HepG2 (cell line): ENCODE results near the gene CFD. TPM values are rescaled to one million over a fixed set of nuclear protein-coding genes. Genes with fewer than 3 reads are reported as not detected.

Source experiments
- AGO1 ChIP-seq: fragments of 200-400 bp; formaldehyde crosslinking; IDR thresholded peaks from 2 replicates; pipeline ENCODE4 v1.6.1; 2017; ENCODE audit warnings: mild to moderate bottlenecking, low read depth, low read length, moderate library complexity; ENCODE audit not compliant: poor library complexity, severe bottlenecking
- DNMT1 ChIP-seq: sonication (generic); formaldehyde crosslinking; IDR thresholded peaks from 2 replicates; pipeline ENCODE4 v1.5.1; 2020; ENCODE audit warnings: mild to moderate bottlenecking, missing genetic modification reagents
- EED ChIP-seq: sonication (generic); formaldehyde crosslinking; IDR thresholded peaks from 2 replicates; pipeline ENCODE4 v1.5.0; 2020; ENCODE audit warnings: mild to moderate bottlenecking, missing genetic modification reagents
- GLI4 ChIP-seq: sonication (generic); formaldehyde crosslinking; IDR thresholded peaks from 2 replicates; pipeline ENCODE4 v1.5.1; 2020; ENCODE audit warnings: missing genetic modification reagents, mild to moderate bottlenecking, moderate library complexity, borderline replicate concordance
- MAZ ChIP-seq, 2 experiments: sonication (generic) in 1 of 2; formaldehyde crosslinking in 1 of 2; IDR thresholded peaks; 2 replicates each; pipeline versions ENCODE4 v1.5.0 to v1.6.1; 2012 to 2020; ENCODE audit warnings: low read depth in 2 of 2, mild to moderate bottlenecking in 2 of 2, borderline replicate concordance in 1 of 2, improper control_type of control experiment in 1 of 2, low read length in 1 of 2, missing genetic modification reagents in 1 of 2, moderate library complexity in 1 of 2
- NFYC ChIP-seq: IDR thresholded peaks from 2 replicates; pipeline ENCODE4 v1.6.1; 2016; ENCODE audit warnings: missing genetic modification reagents, missing compliant biosample characterization
- NRL ChIP-seq: sonication (generic); formaldehyde crosslinking; IDR thresholded peaks from 2 replicates; pipeline ENCODE4 v1.5.0; 2020; ENCODE audit warnings: missing genetic modification reagents, mild to moderate bottlenecking, moderate library complexity, borderline replicate concordance
- POLR2AphosphoS2 ChIP-seq: IDR thresholded peaks from 2 replicates; pipeline ENCODE4 v1.6.1; 2011; ENCODE audit warnings: low read depth, low read length, improper control_type of control experiment
- SNAI1 ChIP-seq: sonication (generic); formaldehyde crosslinking; IDR thresholded peaks from 2 replicates; pipeline ENCODE4 v1.5.0; 2020; ENCODE audit warnings: mild to moderate bottlenecking, missing genetic modification reagents, borderline replicate concordance
- TARDBP ChIP-seq: sonication (generic); formaldehyde crosslinking; IDR thresholded peaks from 2 replicates; pipeline ENCODE4 v1.8.0; 2022; ENCODE audit warnings: mild to moderate bottlenecking, missing genetic modification reagents
- TSC22D2 ChIP-seq: sonication (generic); formaldehyde crosslinking; IDR thresholded peaks from 2 replicates; pipeline ENCODE4 v1.5.1; 2020; ENCODE audit warnings: missing genetic modification reagents, mild to moderate bottlenecking, borderline replicate concordance
- ZNF317 ChIP-seq: sonication (generic); formaldehyde crosslinking; IDR thresholded peaks from 2 replicates; pipeline ENCODE4 v1.5.0; 2020; ENCODE audit warnings: mild to moderate bottlenecking, missing genetic modification reagents
- ZNF629 ChIP-seq: sonication (generic); formaldehyde crosslinking; conservative IDR thresholded peaks from 2 replicates; pipeline ENCODE4 v1.5.0; 2020; ENCODE audit warnings: missing genetic modification reagents
- ZNF674 ChIP-seq: sonication (generic); formaldehyde crosslinking; IDR thresholded peaks from 2 replicates; pipeline ENCODE4 v1.5.0; 2020; ENCODE audit warnings: low read depth, mild to moderate bottlenecking, missing genetic modification reagents
- ZNF777 ChIP-seq: sonication (generic); formaldehyde crosslinking; IDR thresholded peaks from 2 replicates; pipeline ENCODE4 v1.4.0; 2020; ENCODE audit warnings: missing genetic modification reagents
- polyA plus RNA-seq, 8 experiments: library from polyadenylated mRNA; depleted of rRNA in 3 of 8; stranded (reverse) in 7 of 8; unstranded in 1 of 8; fragments of >200 nt; fragmentation: Illumina TruSeq in 4 of 8; extraction: Trizol in 4 of 8; gene quantifications; 2 replicates each; pipeline versions ENCODE4 v1.2.1 to v1.2.3, GENCODE V29; 2011 to 2016; ENCODE audit warnings: low read depth in 4 of 8, missing spikeins in 1 of 8, mixed read lengths in 1 of 8; ENCODE audit not compliant: insufficient read depth in 1 of 8
- total RNA-seq, 5 experiments: library from RNA; depleted of rRNA; stranded (reverse); fragments of >200 nt; fragmentation: Illumina TruSeq; extraction: Trizol; gene quantifications; 2 replicates each; pipeline ENCODE4 v1.2.3, GENCODE V29; 2016; ENCODE audit warnings: low read depth in 1 of 5
- TF ChIP-seq, protein P1 (sequence below): sonication (generic); formaldehyde crosslinking; IDR thresholded peaks from 2 replicates; pipeline ENCODE4 v1.4.0; 2020; ENCODE audit warnings: mild to moderate bottlenecking, missing genetic modification reagents
- TF ChIP-seq, protein P2 (sequence below): sonication (generic); formaldehyde crosslinking; IDR thresholded peaks from 2 replicates; pipeline ENCODE4 v1.4.0; 2020; ENCODE audit warnings: mild to moderate bottlenecking, low read depth, missing genetic modification reagents

The CFD gene
- total and polyA plus RNA-seq, 2 of the 13 experiments (the other 11 are each of a cell fraction or from before 2014, with no cell fraction given), result 2.3 to 4.6 TPM

DNA sequence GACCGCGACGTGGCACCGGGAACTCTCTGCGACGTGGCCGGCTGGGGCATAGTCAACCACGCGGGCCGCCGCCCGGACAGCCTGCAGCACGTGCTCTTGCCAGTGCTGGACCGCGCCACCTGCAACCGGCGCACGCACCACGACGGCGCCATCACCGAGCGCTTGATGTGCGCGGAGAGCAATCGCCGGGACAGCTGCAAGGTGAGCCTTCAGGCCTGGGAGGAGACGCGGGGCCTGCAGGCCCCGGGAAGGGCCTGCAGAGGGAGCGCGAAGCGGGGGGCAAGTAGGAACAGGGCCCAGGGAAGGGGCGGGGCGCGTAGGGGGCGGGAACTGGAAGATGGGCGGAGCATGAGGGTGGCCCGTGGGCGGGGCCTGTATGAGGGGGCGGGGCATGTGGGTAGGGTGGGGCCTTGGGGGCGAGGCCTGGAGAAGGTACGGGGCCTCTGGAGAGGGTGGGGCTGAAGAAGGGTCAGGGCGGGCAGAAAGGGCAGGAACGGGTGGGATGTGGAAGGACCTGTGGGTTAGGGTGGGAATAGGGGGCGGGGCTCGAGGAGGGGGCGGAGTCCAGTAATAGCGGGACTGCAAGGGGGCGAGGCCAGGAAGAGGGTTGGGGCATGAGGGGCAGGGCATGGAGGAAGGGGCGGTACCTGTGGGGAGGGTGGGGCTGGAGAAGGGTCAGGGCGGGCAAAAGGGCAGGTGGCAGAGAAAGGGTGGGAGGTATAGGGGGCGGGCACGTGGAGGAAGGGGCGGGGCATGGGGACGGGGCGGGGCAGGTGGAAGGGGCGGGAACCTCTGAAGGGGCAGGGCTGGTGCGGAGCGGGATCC, 2.5 kb downstream of the CFD start (continued):
- TF ChIP-seq ZNF777 (CRISPR knock-in tag) (no peak), DNMT1 (CRISPR knock-in tag) (no peak), POLR2AphosphoS2 (no peak), GLI4 (CRISPR knock-in tag) (no peak), SNAI1 (CRISPR knock-in tag) (no peak), ZNF674 (CRISPR knock-in tag) (no peak), ZNF317 (CRISPR knock-in tag) (no peak), EED (no peak), TARDBP (no peak), MAZ (IDR thresholded peaks at IDR 0.05; ENCODE audit: borderline replicate concordance, low read depth, low read length) (0 out of 2 replicates have a peak, but pooled peaks have one; percentile 7), MAZ (CRISPR knock-in tag; IDR thresholded peaks at IDR 0.05; ENCODE audit: low read depth) (no peak), ZNF629 (CRISPR knock-in tag) (no peak), TSC22D2 (CRISPR knock-in tag) (no peak), NRL (no peak), AGO1 (peak; percentile 81), NFYC (CRISPR knock-in tag) (no peak)
- TF ChIP-seq, protein P1, sequence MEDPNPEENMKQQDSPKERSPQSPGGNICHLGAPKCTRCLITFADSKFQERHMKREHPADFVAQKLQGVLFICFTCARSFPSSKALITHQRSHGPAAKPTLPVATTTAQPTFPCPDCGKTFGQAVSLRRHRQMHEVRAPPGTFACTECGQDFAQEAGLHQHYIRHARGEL (CRISPR knock-in tag), result no peak
- TF ChIP-seq, protein P2, sequence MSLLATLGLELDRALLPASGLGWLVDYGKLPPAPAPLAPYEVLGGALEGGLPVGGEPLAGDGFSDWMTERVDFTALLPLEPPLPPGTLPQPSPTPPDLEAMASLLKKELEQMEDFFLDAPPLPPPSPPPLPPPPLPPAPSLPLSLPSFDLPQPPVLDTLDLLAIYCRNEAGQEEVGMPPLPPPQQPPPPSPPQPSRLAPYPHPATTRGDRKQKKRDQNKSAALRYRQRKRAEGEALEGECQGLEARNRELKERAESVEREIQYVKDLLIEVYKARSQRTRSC (CRISPR knock-in tag), result no peak
